Natural killer cell (primary cell): ENCODE measurements around the gene FKBP6. TPM values are rescaled to one million over a fixed set of nuclear protein-coding genes. Genes with fewer than 3 reads are reported as not detected.
"Not testable (repeated sequence)": the region's sequence is repeated elsewhere in the genome, so short reads cannot be mapped to it uniquely, and the experiment has no call there.

Experiments used
- ATAC-seq, 3 donors: fragments of 150-1000 bp in 2 of 3; fragments of 200-7000 bp in 1 of 3; cut with Tn5 transposase; 1 replicate in 1 of 3; 2 replicates in 2 of 3; pipeline ENCODE4 v1.10.0; 2021; ENCODE audit warnings: mild to moderate bottlenecking in 2 of 3, moderate library complexity in 2 of 3
- DNase-seq, 2 donors: peaks; one replicate each; pipeline versions ENCODE4 v3.0.0 to v3.0.0-alpha.2; 2013 to 2021; ENCODE audit warnings: mixed read lengths in 1 of 2
- H3K27ac ChIP-seq: one replicate; pipeline ENCODE4 v1.5.1; 2013; ENCODE audit warnings: mild to moderate bottlenecking, low read length
- H3K27me3 ChIP-seq: one replicate; pipeline ENCODE4 v1.6.1; 2013; ENCODE audit warnings: low read length; ENCODE audit not compliant: control insufficient read depth, insufficient read depth
- H3K36me3 ChIP-seq: one replicate; pipeline ENCODE4 v1.6.1; 2013; ENCODE audit warnings: low read length; ENCODE audit not compliant: control insufficient read depth, insufficient read depth
- H3K4me1 ChIP-seq: one replicate; pipeline ENCODE4 v1.6.1; 2013; ENCODE audit warnings: low read length; ENCODE audit not compliant: control insufficient read depth, insufficient read depth
- H3K4me3 ChIP-seq: one replicate; pipeline ENCODE4 v1.5.1; 2013; ENCODE audit warnings: low read length
- H3K9me3 ChIP-seq: one replicate; pipeline ENCODE4 v1.6.1; 2013; ENCODE audit warnings: low read length; ENCODE audit not compliant: control insufficient read depth, insufficient read depth
- H3K27ac Mint-ChIP-seq, 2 donors: one replicate each; pipeline ENCODE4 v1.8.0; 2022; ENCODE audit warnings: mild to moderate bottlenecking in 2 of 2, mixed read lengths in 2 of 2, moderate library complexity in 1 of 2
- H3K27me3 Mint-ChIP-seq, 2 donors: one replicate each; pipeline ENCODE4 v1.8.0; 2022; ENCODE audit warnings: low read depth in 2 of 2, mixed read lengths in 2 of 2
- H3K36me3 Mint-ChIP-seq: one replicate; pipeline ENCODE4 v1.8.0; 2022; ENCODE audit warnings: mixed read lengths
- H3K4me1 Mint-ChIP-seq, 2 donors: one replicate each; pipeline ENCODE4 v1.8.0; 2022; ENCODE audit warnings: mixed read lengths in 2 of 2
- H3K4me3 Mint-ChIP-seq: one replicate; pipeline ENCODE4 v1.8.0; 2022; ENCODE audit warnings: mild to moderate bottlenecking, moderate library complexity, mixed read lengths
- H3K9me3 Mint-ChIP-seq, 2 donors: one replicate each; pipeline ENCODE4 v1.8.0; 2022; ENCODE audit warnings: mixed read lengths in 2 of 2
- WGBS: methylation state at CpG from one replicate; pipeline ENCODE4 v1.1.7; 2013; ENCODE audit warnings: missing lambda C conversion rate; ENCODE audit not compliant: insufficient coverage; 5-methylcytosine and 5-hydroxymethylcytosine counted together
- intact Hi-C: fragments of 100-400 bp; cut with micrococcal nuclease; formaldehyde crosslinking; loops from one replicate; pipeline ENCODE4 v1.14.2; 2022
- total RNA-seq, 4 donors: library from RNA; stranded (reverse); fragments of 120-200 nt in 1 of 4; gene quantifications; one replicate each; pipeline versions ENCODE4 v1.2.3 to v1.2.4, GENCODE V29; 2013 to 2022
- TF ChIP-seq, protein P1 (sequence below): fragments of 200-600 bp; IDR thresholded peaks from one replicate; pipeline ENCODE4 v1.8.0; 2022; ENCODE audit warnings: antibody characterized with exemption

Gene FKBP6
- total RNA-seq, 3 donors from 2014 or later (not counting 1 experiment from before 2014, with no cell fraction given) = not detected

GRCh38 chr7:73395538-73396503, 67.9 kb downstream of the FKBP6 start:
- Histone ChIP-seq H3K4me1 (no peaks in the 10 kb centered on the region), H3K27me3 (no peaks in the 10 kb centered on the region), H3K27ac (no peak overlapping the region), H3K9me3 (no peaks in the 10 kb centered on the region), H3K4me3 (no peak overlapping the region), H3K36me3 (no peaks in the 10 kb centered on the region)
- Mint-ChIP-seq H3K27me3 (peaks cover 0 to 10% of the 10 kb centered on the region in 2 donors), H3K36me3 (no peaks in the 10 kb centered on the region), H3K4me1 (no peaks in the 10 kb centered on the region), H3K4me3 (no peak overlapping the region), H3K27ac (no peak overlapping the region), H3K9me3 (no peaks in the 10 kb centered on the region)
- TF ChIP-seq, protein P1, sequence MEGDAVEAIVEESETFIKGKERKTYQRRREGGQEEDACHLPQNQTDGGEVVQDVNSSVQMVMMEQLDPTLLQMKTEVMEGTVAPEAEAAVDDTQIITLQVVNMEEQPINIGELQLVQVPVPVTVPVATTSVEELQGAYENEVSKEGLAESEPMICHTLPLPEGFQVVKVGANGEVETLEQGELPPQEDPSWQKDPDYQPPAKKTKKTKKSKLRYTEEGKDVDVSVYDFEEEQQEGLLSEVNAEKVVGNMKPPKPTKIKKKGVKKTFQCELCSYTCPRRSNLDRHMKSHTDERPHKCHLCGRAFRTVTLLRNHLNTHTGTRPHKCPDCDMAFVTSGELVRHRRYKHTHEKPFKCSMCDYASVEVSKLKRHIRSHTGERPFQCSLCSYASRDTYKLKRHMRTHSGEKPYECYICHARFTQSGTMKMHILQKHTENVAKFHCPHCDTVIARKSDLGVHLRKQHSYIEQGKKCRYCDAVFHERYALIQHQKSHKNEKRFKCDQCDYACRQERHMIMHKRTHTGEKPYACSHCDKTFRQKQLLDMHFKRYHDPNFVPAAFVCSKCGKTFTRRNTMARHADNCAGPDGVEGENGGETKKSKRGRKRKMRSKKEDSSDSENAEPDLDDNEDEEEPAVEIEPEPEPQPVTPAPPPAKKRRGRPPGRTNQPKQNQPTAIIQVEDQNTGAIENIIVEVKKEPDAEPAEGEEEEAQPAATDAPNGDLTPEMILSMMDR = no peak
- no peak for DNase-seq
- ATAC-seq = no peak
- intact Hi-C loops = no loop called here
- WGBS = 88% methylated on average over 21 of the region's 21 CpGs

DNA sequence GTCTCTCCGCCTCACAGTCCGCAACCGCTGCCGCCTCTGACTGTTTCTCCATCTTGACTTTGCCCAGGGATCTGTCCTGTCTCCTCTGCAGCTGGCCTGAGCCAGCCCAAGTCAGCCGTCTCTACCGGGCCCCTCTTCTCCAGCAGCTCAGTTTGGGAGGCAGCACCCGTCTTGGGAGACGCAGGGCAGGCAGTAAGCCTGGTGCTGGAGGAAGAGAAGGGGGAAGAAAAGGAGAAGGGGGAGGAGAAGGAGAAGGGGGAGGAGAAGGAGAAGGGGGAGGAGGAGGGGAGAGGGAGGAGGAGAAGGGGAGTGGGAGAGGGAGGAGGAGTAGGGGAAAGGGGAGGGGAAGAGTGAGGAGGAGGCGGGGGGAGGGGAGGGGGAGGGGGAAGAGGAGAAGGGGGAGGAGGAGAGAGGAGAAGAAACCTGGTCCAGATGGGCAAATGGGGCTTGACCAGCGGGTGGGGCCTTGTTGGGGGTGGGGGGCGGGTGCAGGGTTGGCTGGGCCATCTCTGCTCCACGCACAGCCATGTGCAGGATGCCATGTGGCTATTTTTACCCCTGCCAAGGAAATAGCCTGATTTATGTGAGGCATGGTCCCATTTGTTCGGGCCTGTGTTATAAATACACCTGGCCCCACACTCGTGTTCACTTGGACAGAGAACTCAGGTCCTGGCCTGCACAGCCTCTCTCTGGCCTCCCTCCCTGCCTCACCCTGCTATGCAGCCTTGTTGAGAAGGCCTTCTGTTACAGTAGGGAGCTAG, 69.7 kb downstream of the FKBP6 start:
- no peak overlapping the region for H3K4me3 ChIP-seq
- intact Hi-C loops = no loop called here
- 41% methylated on average over 13 of the region's 14 CpGs for WGBS

GRCh38 chr7:73399185-73400050, 71.5 kb downstream of the FKBP6 start:
- 74% methylated on average over 18 of the region's 19 CpGs for WGBS
- H3K36me3 ChIP-seq, H3K27ac ChIP-seq, H3K9me3 ChIP-seq, H3K9me3 Mint-ChIP-seq, H3K27me3 ChIP-seq, H3K36me3 Mint-ChIP-seq, H3K4me1 Mint-ChIP-seq, H3K4me3 ChIP-seq, intact Hi-C loops, H3K4me1 ChIP-seq, H3K27me3 Mint-ChIP-seq: not testable (repeated sequence)
- DNase-seq (peak; percentile 52 to 75), ATAC-seq (peak in 2 of 3 donors; percentile 68 to 81)
- H3K27ac Mint-ChIP-seq = peak overlapping the region; percentile 11 to 41
- peak overlapping the region; percentile 75 for H3K4me3 Mint-ChIP-seq

More for the DNA sequence above, 69.7 kb downstream of the FKBP6 start:
- Mint-ChIP-seq H3K4me1 (no peaks in the 10 kb centered on the region), H3K4me3 (no peak overlapping the region), H3K36me3 (no peaks in the 10 kb centered on the region), H3K27ac (no peak overlapping the region), H3K27me3 (peaks cover 0 to 7% of the 10 kb centered on the region in 2 donors), H3K9me3 (no peaks in the 10 kb centered on the region)
- no peaks in the 10 kb centered on the region for H3K27me3 ChIP-seq
- no peaks in the 10 kb centered on the region for H3K4me1 ChIP-seq
- no peak for DNase-seq
- H3K36me3 ChIP-seq = no peaks in the 10 kb centered on the region
- ATAC-seq = no peak
- TF ChIP-seq, protein P1 = no peak
- no peaks in the 10 kb centered on the region for H3K9me3 ChIP-seq
- H3K27ac ChIP-seq = no peak overlapping the region

- H3K27ac ChIP-seq, H3K27me3 ChIP-seq, ATAC-seq, H3K27me3 Mint-ChIP-seq, H3K9me3 Mint-ChIP-seq, H3K9me3 ChIP-seq, H3K27ac Mint-ChIP-seq, H3K4me1 Mint-ChIP-seq, intact Hi-C loops, DNase-seq, H3K36me3 ChIP-seq, H3K4me3 Mint-ChIP-seq, H3K36me3 Mint-ChIP-seq, H3K4me1 ChIP-seq, H3K4me3 ChIP-seq: not testable (repeated sequence)
- 90% methylated on average over 3 of the region's 3 CpGs for WGBS
Observed at GRCh38 chr7:73404860-73405259, 76.9 kb downstream of the FKBP6 start.

Other genes starting within 250 kb of the FKBP6 start
- gene SPDYE9, start 242.1 kb upstream of the FKBP6 start, total RNA-seq = not detected
- gene NSUN5, start 19.3 kb upstream of the FKBP6 start, total RNA-seq = 10 to 100 TPM; 35.9 to 39.3 (median 37.4) TPM
- gene TRIM50, start 79 bp upstream of the FKBP6 start, total RNA-seq = not detected
- under 1 TPM in 2 of 3 donors, not detected in 1; 0.15 to 0.25 TPM for gene FZD9, start 105.6 kb downstream of the FKBP6 start, total RNA-seq
- 10 to 100 TPM; 50.1 to 61.9 (median 59.9) TPM for gene BAZ1B, start 194.1 kb downstream of the FKBP6 start, total RNA-seq
- gene BCL7B, start 229.5 kb downstream of the FKBP6 start, total RNA-seq = 100 to 1,000 TPM; 109 to 131 (median 120) TPM